Stimulated activated CD4-positive, alpha-beta T cell treated with anti-CD3 and anti-CD28 coated beads, Interleukin-2, amount 100 ng/mL, for 48 hours (primary cell): ENCODE data around the gene STX18.

ENCODE experiments used
- DNase-seq, 2 donors: peaks; one replicate each; pipeline ENCODE4 v3.0.0-alpha.2; 2020

STX18 gene

DNA sequence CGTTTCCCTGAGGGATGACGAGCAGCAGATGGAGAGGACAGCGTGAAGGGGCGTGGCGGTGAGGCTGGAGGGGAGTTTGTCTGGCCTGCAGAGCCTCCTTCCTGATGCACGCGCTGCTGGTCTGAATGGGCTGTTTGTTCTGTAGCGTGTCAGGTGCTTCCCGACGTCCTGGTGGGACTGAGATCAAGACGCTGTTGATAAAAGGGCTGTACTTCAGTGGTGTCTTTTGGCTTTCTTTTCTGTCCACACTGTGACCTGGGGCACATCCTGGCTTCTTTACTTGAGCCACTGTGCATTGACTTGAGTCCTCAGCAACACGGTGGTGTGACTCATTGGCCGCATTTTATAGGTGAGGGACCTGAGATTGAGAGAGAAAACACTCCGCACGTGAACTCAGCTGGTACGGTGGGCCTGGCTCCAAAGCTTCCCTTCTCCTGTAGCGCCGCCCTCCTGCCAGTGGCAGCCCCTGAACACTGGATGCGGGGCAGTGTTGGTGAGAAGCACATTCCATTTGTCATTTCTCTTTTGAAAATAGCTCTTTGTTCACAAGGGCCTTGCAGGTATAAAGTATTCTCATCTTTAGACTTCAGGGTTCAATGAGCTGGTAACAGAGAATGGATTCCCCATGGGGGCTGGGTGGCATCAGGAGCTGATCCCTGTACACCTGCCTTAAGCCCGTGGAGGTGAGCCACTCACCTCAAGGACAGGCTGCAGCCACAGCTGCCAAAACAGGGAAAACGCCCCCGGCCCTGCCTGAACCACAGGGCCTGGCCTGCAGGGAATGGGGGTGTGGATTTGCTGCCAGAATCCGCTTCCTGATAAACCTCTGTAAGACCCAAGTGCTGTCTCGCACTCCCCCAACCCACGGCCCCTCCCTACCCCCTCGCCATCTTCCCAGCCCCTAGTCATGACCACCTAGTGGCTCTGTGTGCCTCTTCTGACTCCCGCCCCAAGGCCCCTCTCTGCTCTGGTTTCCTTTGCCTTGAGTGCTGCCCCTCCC, 125.7 kb downstream of the STX18 start:
- DNase-seq, result no peak

DNA sequence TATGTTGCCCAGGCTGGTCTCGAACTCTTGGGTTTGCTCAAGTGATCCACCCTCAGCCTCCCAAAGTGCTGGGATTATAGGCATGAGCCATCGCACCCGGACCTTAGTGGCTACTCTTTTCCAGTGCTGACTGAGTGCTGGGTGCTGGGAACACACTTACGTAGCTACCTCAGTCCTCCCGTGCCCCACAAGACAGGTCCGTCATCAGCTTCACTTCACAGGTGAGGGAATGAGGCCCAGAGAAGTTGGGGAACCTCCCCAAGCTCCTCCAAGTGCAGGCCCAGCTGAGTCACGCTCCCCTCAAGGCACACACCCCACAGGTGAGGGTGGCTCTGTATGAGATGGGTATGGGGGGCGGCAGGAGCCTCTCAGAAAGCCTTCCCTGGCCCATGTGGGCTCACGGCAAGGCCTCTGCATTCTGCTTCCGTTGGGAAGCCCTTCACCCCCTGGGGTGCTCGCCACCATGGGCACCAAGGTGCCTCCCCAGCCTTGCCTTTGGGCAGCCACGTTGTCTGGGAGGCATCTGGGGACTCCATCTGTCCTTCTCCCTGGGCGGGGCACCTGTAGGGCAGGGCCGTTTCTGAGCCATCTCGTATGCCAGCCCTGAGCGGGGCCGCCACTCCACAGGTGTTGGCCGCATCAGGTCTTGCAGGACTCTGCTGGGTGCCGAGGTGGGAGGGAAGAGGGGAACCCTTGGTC, 126.6 kb downstream of the STX18 start:
- no peak for DNase-seq

DNA sequence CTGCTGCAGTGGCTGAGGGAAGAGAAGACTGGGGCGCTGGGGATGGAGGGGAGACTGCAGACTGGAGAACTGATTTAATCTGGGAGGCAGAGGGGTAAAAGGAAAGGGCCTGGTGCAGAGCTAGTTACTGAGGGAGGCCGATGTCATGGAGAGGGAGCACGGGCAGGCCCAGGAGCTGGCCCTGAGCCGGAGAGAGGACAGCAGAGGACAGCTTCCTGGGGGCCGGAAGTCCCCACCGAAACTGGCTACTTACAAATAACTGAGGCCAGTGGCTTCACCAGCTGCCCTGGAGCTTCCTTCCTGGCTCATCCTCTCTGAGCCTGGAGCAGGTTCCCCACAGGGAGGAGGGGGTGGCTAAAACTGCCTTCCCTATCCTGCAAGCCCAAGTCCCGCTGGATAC, 128.0 kb downstream of the STX18 start:
- DNase-seq, result no peak

DNA sequence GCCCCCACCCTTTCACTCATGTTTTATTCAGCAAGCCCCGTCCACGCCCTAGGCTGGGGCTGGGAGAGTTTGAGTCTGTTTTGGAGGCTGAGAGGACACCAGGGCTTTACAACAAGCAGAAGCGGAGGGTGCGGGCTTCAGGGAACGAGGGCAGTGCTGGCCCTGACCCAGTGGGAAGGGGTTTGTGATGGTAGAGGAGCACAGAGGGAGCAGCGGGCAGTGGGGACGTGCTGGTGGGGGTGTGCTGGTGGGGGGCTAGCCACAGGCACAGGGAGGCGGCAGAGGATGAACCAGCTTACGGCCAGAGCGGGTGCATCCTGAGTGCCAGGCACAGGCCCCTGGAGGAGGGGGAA, 128.5 kb downstream of the STX18 start:
- DNase-seq, result no peak

DNA sequence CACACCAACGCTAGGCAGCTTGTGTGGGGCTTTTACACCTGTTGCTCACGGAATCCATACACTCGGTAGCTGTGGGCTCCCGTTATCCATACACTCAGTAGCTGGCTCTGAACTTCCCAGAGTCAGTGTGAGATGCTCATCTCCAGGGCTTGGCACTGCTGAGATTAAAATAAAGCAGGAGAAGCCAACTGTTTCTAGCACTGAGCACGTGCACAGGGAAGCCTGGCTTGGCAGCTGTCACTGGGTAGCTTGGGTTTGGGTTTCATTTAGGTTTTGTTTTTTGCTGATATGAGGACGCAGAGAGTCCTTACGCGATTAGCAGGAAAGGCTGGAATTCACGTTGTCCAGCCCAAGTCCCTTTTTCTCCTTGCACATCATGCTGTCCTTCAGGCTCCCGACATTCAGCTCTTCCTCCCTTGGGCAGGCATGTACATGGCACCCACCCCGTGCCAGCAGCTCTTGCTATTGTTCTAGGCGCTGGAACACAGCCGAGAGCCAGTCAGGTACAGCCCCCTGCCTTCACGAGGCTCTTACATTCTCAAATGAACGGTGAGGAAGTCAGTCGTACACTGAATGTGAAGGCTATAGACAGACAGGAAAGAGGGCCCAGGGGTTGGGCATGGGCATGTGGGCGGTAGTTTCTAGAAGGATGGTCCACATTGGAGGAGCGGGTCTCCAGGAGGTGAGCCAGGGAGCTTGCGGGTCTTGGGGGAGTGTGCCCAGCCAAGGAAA, 129.0 kb downstream of the STX18 start:
- DNase-seq, result no peak

DNA sequence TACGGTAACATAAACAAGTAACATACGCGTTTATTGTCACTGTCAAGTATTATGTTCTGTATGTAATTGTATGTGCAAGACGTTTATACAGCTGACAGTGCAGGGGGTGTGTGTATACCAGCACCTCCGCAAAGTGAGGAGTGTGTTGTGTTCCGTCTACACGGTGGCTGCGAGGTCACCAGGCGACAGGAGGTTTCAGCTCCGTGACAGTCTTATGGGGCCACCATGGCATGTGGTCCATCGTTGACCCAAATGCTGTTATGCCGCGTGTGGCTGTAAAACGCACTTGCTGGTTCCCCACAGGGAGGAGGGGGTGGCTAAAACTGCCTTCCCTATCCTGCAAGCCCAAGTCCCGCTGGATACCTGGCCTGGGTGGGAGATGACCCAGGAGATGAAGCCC, 129.9 kb downstream of the STX18 start:
- DNase-seq, result no peak

DNA sequence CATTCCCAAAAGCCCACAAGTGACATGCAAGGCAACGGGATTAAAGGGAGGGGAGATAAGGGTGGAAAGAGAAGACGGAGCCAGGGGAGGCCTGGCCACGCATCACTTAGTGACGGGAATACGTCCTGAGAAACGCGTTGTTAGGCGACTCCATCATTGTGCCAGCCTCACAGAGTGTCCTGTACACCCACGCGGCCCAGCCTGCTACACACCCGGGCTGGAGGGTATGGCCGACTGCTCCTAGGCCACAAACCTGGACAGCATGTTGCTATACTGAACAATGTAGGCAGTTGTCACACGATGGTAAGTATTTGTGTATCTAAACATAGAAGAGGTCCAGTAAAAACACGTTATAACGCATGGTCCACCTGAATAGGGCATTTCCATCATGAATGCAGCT, 131.6 kb downstream of the STX18 start:
- DNase-seq, result no peak

DNA sequence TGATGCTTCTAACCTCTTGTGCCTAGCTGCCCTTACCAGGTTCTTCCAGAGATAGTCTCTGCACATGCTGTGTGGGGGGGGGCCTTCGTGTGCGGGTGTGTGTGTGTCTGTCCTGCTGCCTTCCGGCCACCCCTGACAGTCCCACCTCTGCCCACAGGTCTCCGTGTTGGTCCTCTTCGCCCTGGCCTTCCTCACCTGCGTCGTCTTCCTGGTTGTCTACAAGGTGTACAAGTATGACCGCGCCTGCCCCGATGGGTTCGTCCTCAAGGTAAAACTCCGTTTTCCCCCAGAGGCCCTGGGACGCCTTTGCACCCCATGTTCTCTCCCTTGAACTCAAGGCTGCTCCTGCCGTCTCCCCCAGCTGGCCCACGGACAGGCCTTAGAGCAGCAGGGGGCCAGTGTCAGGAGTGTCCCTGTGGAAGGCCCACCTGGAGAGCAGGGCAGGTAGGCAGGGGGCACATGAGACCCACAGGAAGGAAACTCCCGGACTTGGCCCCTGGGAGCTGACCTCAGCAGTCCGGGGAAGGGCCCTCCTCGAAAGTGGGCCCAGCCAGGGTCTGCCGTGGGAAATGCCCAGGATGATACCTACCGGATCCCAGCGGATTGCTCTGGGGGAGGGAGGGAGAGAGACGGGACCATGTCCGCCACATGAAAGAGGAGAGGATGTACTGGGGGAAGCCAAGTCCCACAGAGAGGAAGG, 132.3 kb downstream of the STX18 start:
- no peak for DNase-seq

DNA sequence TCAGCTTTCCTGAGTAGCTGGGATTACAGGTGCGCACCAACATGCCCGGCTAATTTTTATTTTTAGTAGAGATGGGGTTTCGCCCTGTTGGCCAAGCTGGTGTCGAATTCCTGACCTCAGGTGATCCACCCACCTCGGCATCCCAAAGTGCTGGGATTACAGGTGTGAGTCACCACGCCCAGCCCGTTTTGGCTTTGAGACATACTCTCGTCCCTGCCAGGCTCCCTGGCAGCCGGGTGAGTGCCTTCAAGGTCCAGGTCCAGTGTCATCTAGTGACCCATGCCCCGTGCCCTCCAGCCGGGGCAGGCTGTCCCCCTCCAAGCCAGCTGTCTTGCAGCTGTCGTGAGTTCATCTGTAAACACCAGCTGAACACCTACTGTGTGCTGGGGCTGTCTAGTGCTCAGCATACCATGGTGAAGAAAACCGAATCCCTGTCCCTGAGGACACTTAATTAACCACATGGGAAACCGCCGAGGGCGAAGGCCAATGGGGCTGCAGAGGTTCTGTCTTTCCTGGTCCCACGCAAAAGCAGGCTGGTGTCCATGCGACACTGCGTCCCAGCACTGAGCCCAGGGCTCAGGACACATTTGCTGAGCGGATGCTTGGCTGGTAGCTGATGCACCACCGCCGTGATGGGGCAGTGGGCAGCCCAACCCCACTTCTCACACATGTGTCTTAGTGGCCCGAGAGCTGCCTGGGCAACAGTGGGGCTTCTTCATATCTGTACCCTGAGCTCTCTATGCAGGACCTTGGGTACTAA, 133.1 kb downstream of the STX18 start:
- no peak for DNase-seq

DNA sequence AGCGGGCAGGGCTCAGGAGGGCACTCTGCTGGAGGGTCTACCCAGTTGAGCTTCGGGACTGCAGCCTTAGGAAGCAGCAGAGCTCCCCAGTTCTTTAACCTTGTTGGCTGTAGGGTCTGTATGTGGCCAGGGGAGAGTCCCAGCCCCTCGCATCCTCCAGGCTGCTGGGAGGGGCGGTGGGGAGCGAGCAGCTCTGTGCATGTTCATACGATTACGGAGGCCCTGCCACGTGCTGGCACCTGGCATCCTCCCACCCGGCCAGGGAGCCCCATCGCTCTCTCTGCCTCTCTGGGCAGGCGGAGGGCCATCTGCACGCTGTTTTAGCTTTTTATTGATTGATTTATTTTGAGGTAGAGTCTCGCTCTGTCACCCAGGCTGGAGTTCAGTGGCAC, 133.7 kb downstream of the STX18 start:
- no peak for DNase-seq

DNA sequence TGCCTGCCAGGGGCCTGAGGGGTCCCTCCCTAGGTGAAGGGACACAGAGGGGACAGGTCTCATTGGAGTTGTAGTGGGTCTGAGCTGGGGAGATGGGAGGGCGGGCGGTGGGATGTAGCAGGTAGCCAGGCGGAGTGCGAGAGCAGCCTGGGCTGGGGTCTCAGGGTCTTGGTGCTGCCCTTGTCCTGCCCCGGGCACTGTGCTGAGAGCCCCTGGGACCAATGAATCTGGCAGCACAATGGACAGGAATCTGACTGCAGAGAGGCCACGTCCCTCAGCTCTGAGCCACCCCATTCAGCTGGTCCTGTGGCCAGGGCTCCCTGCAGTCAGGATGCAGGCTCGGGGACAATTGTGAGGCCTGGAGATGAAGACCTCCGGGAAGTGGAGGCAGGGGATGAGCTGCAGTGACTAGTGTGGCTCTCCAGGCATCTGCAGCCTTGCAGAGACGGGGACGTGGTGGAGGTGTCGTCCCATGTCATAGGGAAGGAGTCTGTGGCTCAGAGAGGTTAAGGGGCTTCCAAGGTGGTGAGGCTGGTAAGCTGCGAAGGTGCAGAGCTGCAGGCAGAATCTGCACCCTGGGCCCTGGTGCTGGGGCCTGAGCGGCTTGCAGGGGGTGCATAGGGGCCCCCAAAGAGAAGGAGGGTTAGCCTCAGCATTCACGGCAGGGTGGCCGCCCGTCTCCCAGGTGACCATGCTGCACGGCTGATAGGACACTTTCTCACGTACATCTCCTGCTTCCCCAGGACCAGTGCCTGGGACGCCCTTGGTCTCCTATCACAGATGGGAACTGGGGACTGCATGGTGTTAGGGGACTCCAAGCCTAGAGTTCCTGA, 134.3 kb downstream of the STX18 start:
- no peak for DNase-seq

DNA sequence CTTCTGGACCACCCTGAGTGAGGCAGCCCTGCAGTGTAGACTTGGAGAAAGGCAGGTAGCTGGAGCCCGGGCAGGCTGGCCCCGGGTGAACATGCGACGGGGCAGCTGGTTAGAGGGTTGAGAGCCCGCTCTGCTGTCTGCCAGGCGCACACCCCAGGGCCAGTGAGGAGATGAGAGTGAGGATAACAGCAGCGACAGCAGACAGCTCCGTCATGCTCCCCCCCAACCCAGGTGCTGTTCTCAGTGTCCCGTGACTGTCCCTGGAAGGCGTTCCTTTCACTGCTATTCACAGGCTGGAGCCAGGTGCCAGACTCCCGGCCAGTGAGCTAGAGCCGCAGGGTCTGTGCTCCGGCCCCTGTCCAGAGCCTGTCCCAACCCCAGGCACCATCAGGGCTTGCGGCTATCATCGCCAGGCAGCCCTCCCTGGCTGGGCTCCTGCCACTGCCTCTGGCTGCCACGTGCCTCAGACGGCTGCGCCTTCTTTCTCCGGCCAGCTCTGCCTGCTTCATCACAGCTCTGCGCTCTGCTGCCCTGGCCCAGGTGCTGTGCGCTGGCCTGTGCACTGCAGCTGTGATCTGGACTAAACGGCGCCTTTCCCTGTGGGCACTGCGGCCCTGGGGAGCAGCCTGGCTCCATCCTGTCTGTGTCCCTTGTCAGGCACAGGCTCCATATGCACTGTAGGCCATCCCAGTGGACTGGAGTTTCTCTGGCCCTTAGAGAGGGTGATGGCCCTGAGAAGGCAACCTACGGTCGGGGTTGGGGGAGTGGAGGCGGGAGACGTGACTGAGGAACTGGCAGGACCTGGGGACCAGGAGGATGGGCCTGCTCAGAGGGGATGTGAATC, 135.2 kb downstream of the STX18 start:
- no peak for DNase-seq

DNA sequence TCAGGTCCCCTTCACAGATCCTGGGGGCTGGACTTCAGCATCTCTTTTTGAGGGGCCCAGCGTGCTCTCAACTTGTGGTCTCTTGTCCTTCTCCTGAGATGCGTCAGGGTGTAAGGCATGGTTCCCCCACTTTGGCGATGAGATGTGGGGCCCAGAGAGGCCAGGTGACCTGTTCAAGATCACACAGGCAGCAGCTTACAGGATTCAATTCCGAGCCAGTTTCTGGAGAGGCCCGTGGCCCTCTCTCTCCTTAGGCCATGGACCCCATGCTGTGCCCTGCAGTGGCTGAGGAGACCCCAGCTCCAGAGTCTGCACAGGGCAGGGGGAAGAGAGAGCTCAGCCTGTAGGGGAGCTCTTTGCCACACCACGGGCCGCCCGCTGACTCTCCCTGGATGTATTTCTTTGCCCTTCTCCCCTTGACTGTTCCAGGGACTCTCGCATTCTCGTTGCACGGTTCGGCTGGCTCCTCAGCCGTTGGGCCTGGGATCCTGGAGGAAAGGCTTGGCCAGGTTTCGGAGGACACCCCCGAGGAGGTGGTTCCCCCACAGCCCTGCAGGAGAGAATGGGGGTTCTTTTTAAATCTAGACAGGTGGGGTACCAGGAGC, 136.4 kb downstream of the STX18 start:
- no peak for DNase-seq

DNA sequence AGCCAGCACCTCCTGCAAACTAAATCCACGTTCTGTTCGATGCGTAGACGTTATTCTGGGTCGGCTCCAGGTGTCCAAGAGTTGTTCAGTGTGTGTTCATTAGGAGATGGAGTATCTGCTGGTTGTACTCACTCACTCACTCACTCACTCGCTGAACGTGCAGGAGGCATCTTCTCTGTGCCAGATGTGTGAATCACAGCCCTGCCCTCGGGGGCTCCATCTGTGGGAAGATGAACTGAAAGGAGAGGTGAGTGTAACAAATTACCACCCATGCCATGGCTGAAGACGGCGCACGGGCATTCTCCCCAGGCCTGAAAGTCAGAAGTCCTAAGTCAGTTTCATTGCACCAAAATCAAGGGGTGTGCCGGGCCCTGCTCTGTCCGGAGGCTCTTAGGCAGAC, 138.9 kb downstream of the STX18 start:
- no peak for DNase-seq

DNA sequence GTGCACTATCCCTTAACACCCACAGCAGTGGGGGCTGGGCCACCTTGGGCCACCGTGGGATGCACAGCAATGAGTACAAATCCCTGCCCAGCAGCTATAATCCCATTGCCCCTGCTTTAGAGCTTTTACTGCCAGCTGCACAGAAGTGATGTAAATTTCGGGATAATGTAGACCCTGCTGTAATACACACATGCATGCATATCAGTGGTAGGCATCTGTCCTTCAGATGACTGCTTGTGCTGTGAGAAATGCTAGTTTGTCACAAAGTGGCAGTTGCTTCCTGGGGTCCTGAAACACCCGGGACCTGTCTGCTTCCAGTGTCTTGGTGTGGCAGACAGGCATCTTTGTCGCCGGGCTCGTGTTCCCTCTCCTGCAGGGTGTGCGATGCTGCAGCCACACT, 140.8 kb downstream of the STX18 start:
- DNase-seq, result no peak

DNA sequence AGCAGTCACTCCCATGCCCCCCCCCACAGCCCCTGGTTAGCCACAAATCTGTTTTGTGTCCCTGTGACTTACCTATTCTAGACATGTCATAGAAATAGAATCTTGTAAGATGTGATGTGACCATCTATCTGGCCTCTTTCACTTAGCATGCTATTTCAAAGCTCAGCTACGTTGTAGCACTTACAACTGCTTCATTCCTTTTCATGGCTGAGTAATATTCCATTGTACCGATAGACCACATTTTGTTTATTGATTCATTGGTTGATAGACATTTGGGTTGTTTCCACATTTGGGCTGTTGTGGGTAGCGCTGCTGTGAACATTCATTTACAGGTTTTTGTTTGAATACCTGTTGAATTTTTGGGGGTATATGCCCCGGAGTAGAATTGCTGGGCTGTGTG, 143.4 kb downstream of the STX18 start:
- DNase-seq, result no peak

DNA sequence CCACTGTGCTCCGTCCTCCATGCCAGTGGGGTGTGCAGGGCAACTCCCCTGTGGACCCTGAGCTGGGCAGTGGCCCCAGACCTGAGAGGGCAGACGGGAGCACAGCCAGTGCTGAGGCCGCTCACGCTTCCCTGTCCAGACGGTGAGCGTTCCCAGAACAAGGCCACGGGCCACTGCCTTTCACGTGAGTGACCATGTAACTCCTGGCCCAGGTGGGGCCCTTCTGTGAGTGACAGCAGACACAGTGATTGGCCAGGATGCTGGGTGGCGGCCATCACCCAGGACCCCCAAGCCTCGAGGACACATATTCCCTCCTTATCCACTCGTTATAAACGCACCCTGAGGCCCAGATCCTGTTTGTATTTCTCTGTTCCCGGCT, 144.4 kb downstream of the STX18 start:
- no peak for DNase-seq

DNA sequence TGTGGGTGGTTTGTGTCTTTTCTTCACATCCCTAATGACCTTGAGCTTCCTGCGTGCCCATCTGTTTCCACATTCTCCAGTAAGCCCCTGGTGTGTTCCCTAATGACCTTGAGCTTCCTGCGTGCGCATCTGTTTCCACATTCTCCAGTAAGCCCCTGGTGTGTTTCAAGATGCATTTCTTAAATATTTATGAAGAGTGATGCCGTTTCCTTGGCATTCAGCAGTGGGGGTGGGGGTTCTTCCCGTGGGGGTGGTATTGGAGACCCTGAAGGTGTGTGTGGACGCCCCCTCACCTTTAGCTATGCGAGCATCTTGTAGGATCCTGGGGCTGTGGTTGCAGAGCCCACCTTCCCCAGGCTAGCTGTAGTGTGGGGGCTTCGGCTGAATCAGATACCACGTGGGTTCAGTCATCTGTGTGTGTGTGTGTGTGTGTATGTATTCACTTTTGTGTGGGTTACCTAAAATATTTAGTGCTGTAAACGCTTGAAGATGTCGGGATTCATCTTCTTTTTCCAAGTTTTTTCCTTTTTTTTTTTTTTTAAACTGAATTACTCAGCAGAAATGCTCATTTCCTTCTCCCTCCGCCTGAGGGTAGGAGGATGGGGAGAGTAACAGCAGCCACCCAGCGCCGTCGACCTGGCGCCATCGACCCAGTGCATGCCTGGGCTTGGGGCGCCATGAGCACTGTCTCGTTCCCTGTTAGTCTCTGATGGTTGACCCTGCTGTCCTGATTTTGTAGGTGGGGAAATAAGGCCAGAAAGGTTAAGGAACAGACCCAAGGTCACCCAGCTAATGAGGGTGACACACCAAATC, 145.0 kb downstream of the STX18 start:
- DNase-seq, result no peak
